CD14-positive monocyte (primary cell): ENCODE measurements around the gene VPS18. TPM values are rescaled to one million over a fixed set of nuclear protein-coding genes. Genes with fewer than 3 reads are reported as not detected.

Source experiments
- DNase-seq, 3 donors: peaks; one replicate each; pipeline ENCODE4 v3.0.0-alpha.2; 2011 to 2022
- H2AFZ ChIP-seq: 2 replicates; pipeline ENCODE4 v1.6.0; 2012; ENCODE audit warnings: mild to moderate bottlenecking, low read depth, low read length, inconsistent platforms; ENCODE audit not compliant: insufficient read depth, poor library complexity, severe bottlenecking
- H3K27ac ChIP-seq, 2 donors: 1 replicate in 1 of 2; 2 replicates in 1 of 2; pipeline ENCODE4 v1.5.1; 2012 to 2013; ENCODE audit warnings: low read length in 2 of 2, control low read depth in 1 of 2, inconsistent platforms in 1 of 2, low read depth in 1 of 2, mild to moderate bottlenecking in 1 of 2
- H3K27me3 ChIP-seq, 2 donors: one replicate each; pipeline versions ENCODE4 v1.6.0 to v1.6.1; 2011 to 2013; ENCODE audit warnings: low read length in 2 of 2; ENCODE audit not compliant: control insufficient read depth in 2 of 2, insufficient read depth in 2 of 2
- H3K36me3 ChIP-seq, 2 donors: replicated peaks in 1 of 2; 1 replicate in 1 of 2; 2 replicates in 1 of 2; pipeline versions ENCODE4 v1.5.1 to v1.6.1; 2012 to 2013; ENCODE audit warnings: low read length in 2 of 2, control low read depth in 1 of 2, inconsistent platforms in 1 of 2, mild to moderate bottlenecking in 1 of 2; ENCODE audit not compliant: insufficient read depth in 2 of 2, control insufficient read depth in 1 of 2
- H3K4me1 ChIP-seq, 2 donors: 1 replicate in 1 of 2; 2 replicates in 1 of 2; pipeline versions ENCODE4 v1.5.1 to v1.6.1; 2012 to 2013; ENCODE audit warnings: low read length in 2 of 2, control low read depth in 1 of 2, inconsistent platforms in 1 of 2, mild to moderate bottlenecking in 1 of 2, moderate library complexity in 1 of 2; ENCODE audit not compliant: insufficient read depth in 2 of 2, control insufficient read depth in 1 of 2
- H3K4me2 ChIP-seq: replicated peaks from 2 replicates; pipeline ENCODE3; 2012; ENCODE audit warnings: low read length, moderate library complexity, mild to moderate bottlenecking; ENCODE audit not compliant: poor library complexity, severe bottlenecking; ENCODE audit errors: extremely low read depth
- H3K4me3 ChIP-seq, 3 experiments: fragments of 200-600 bp in 1 of 3; sonication (generic) in 1 of 3; replicated peaks in 1 of 3; 1 replicate in 2 of 3; 2 replicates in 1 of 3; pipeline ENCODE4 v1.5.1; 2011 to 2013; ENCODE audit warnings: low read length in 3 of 3, mild to moderate bottlenecking in 3 of 3, control low read depth in 2 of 3, low read depth in 2 of 3, inconsistent platforms in 1 of 3, moderate library complexity in 1 of 3
- H3K79me2 ChIP-seq: 2 replicates; pipeline ENCODE4 v1.6.0; 2012; ENCODE audit warnings: mild to moderate bottlenecking, control low read depth, inconsistent platforms, low read length, moderate library complexity; ENCODE audit not compliant: insufficient read depth
- H3K9ac ChIP-seq: 2 replicates; pipeline ENCODE4 v1.6.0; 2017; ENCODE audit warnings: low read length, mild to moderate bottlenecking; ENCODE audit not compliant: insufficient read depth, poor library complexity, severe bottlenecking
- H3K9me3 ChIP-seq, 2 donors: replicated peaks in 1 of 2; 1 replicate in 1 of 2; 2 replicates in 1 of 2; pipeline versions ENCODE4 v1.5.1 to v1.6.1; 2012 to 2013; ENCODE audit warnings: low read length in 2 of 2, control low read depth in 1 of 2; ENCODE audit not compliant: control insufficient read depth in 1 of 2, insufficient read depth in 1 of 2
- H4K20me1 ChIP-seq: 2 replicates; pipeline ENCODE4 v1.6.0; 2012; ENCODE audit warnings: mild to moderate bottlenecking, low read length, control low read depth, moderate library complexity; ENCODE audit not compliant: insufficient read depth
- H3K27ac Mint-ChIP-seq, 7 donors: one replicate each; pipeline ENCODE4 v1.8.0; 2020; ENCODE audit warnings: mild to moderate bottlenecking in 7 of 7, mixed read lengths in 7 of 7, moderate library complexity in 6 of 7, inconsistent platforms in 2 of 7
- H3K27me3 Mint-ChIP-seq, 3 donors: one replicate each; pipeline ENCODE4 v1.8.0; 2021 to 2022; ENCODE audit warnings: low read depth in 3 of 3, mild to moderate bottlenecking in 3 of 3, mixed read lengths in 3 of 3, moderate library complexity in 3 of 3, inconsistent platforms in 1 of 3
- H3K36me3 Mint-ChIP-seq, 2 donors: one replicate each; pipeline ENCODE4 v1.8.0; 2020; ENCODE audit warnings: mixed read lengths in 2 of 2, inconsistent platforms in 1 of 2, mild to moderate bottlenecking in 1 of 2
- H3K4me1 Mint-ChIP-seq: one replicate; pipeline ENCODE4 v1.8.0; 2020; ENCODE audit warnings: mild to moderate bottlenecking, mixed read lengths
- H3K4me3 Mint-ChIP-seq, 2 donors: one replicate each; pipeline ENCODE4 v1.8.0; 2020; ENCODE audit warnings: mild to moderate bottlenecking in 2 of 2, mixed read lengths in 2 of 2, moderate library complexity in 1 of 2
- H3K9me3 Mint-ChIP-seq, 7 donors: one replicate each; pipeline ENCODE4 v1.8.0; 2020 to 2022; ENCODE audit warnings: mixed read lengths in 7 of 7, mild to moderate bottlenecking in 6 of 7, moderate library complexity in 6 of 7, inconsistent platforms in 2 of 7
- WGBS: methylation state at CpG from one replicate; pipeline ENCODE4 v1.1.5; 2013; ENCODE audit warnings: missing lambda C conversion rate; ENCODE audit not compliant: insufficient coverage; 5-methylcytosine and 5-hydroxymethylcytosine counted together
- intact Hi-C, 2 donors: fragments of 100-400 bp; cut with micrococcal nuclease; formaldehyde crosslinking; loops; one replicate each; pipeline versions ENCODE4 v1.15.0 to v1.15.1; 2023
- polyA plus RNA-seq, 3 donors: library from polyadenylated mRNA; depleted of rRNA in 1 of 3; unstranded in 2 of 3; stranded (reverse) in 1 of 3; fragments of 300-500 nt in 2 of 3; fragments of >200 nt in 1 of 3; fragmentation: Illumina TruSeq in 2 of 3; gene quantifications; 1 replicate in 2 of 3; 2 replicates in 1 of 3; pipeline ENCODE4 v1.2.3, GENCODE V29; 2012 to 2021
- TF ChIP-seq, protein P1 (sequence below): fragments of 200-600 bp; IDR thresholded peaks from one replicate; pipeline ENCODE4 v1.8.0; 2022; ENCODE audit warnings: antibody characterized with exemption, mild to moderate bottlenecking

VPS18 gene
- polyA plus RNA-seq, 3 donors = 12.1 to 22.8 (median 21.8) TPM

DNA sequence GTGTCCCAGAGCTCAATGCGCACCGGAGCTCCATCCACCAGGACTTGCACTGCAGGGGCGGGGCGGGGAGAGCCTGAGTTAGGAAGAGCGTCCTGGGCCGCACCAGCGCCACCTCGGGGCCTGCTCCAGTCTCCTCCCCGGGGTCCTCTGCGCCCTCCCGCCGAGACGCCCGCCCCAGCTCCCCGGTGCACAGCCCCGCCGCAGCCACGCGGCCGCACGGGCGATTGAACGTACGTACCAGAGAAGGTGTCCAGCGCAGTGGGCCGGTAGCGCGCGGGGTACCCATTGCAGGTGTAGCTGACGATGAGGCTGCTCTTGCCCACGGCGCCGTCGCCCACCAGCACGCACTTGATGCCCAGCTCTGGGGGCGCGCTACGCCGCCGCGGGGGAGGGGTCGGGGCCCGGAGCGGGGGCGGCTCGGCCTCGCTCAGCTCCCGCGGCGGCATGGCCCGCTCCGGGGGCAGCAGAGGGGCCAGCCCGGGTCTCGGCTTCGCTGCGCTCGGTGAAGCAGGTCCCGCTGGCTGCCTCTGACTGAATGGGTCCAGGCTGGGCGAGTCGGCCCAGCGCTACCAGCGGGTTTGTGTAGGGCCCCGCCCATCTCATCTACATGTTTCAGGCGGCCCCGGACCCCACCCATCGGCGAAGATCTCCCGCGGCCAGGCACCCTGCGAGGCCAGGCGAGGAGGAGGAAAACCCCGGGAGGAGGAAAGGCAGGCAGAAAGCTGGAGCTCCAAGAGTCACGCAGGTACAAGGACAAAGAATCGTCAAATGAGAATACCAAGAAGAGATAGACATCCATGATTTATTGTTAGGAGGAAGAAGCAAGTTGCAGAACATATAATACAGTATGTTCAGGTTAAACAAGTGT lies 20.3 kb upstream of the VPS18 start, which contains the start of gene RHOV:
Gene RHOV (minus strand): TSS at position 541 of the 868 bp plus-strand sequence. CDS start 95 bp downstream, at position 446.
- H3K27ac Mint-ChIP-seq = peak within 1 kb of the TSS in 1 of 7 donors; percentile 66

More for the DNA sequence above, 20.3 kb upstream of the VPS18 start, which contains the start of gene RHOV:
- peaks cover 11% of the 10 kb centered on the region for H3K4me1 Mint-ChIP-seq
- H3K27me3 Mint-ChIP-seq = peaks cover 28 to 42% (median 33%) of the 10 kb centered on the region in 3 donors
- H3K27me3 ChIP-seq = peaks cover 5 to 24% of the 10 kb centered on the region in 2 donors
- TF ChIP-seq, protein P1, sequence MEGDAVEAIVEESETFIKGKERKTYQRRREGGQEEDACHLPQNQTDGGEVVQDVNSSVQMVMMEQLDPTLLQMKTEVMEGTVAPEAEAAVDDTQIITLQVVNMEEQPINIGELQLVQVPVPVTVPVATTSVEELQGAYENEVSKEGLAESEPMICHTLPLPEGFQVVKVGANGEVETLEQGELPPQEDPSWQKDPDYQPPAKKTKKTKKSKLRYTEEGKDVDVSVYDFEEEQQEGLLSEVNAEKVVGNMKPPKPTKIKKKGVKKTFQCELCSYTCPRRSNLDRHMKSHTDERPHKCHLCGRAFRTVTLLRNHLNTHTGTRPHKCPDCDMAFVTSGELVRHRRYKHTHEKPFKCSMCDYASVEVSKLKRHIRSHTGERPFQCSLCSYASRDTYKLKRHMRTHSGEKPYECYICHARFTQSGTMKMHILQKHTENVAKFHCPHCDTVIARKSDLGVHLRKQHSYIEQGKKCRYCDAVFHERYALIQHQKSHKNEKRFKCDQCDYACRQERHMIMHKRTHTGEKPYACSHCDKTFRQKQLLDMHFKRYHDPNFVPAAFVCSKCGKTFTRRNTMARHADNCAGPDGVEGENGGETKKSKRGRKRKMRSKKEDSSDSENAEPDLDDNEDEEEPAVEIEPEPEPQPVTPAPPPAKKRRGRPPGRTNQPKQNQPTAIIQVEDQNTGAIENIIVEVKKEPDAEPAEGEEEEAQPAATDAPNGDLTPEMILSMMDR = peak; percentile 20
- intact Hi-C loops = no loop called here
- no peaks in the 10 kb centered on the region for H4K20me1 ChIP-seq
- H3K4me2 ChIP-seq = peak within 1 kb of the TSS; percentile 90
- no peak within 1 kb of the TSS for H3K27ac ChIP-seq
- H2AFZ ChIP-seq = peak within 1 kb of the TSS; percentile 83
- H3K9me3 Mint-ChIP-seq = peaks cover 0 to 6% (median 0%) of the 10 kb centered on the region in 7 donors
- H3K4me1 ChIP-seq = peaks cover 8 to 13% of the 10 kb centered on the region in 2 donors
- H3K4me3 Mint-ChIP-seq = peak within 1 kb of the TSS; percentile 74 to 91
- H3K36me3 ChIP-seq = no peaks in the 10 kb centered on the region
- under 1% methylated on average over 63 of the region's 74 CpGs for WGBS
- no peaks in the 10 kb centered on the region for H3K79me2 ChIP-seq
- H3K36me3 Mint-ChIP-seq = no peaks in the 10 kb centered on the region
- peak within 1 kb of the TSS; percentile 44 for H3K9ac ChIP-seq
- H3K9me3 ChIP-seq = no peaks in the 10 kb centered on the region
- peak within 1 kb of the TSS; percentile 26 to 77 (median 35) for H3K4me3 ChIP-seq
- peak; percentile 42 to 47 (median 43) for DNase-seq
